ENCODE results near the gene ZIC2.

Gene ZIC2

GRCh38 chr13:99966064-99966805, 15.3 kb upstream of the ZIC2 start:
- no peak for TF ChIP-seq CTCF (IDR thresholded peaks at IDR 0.05; ENCODE audit: low read depth, low read length, missing control alignments)
- DNase-seq (ENCODE audit: extremely low read depth, low read depth): no peak
- no peak overlapping the region for H3K4me3 ChIP-seq (replicated peaks; ENCODE audit: low read depth, low read length)

DNA sequence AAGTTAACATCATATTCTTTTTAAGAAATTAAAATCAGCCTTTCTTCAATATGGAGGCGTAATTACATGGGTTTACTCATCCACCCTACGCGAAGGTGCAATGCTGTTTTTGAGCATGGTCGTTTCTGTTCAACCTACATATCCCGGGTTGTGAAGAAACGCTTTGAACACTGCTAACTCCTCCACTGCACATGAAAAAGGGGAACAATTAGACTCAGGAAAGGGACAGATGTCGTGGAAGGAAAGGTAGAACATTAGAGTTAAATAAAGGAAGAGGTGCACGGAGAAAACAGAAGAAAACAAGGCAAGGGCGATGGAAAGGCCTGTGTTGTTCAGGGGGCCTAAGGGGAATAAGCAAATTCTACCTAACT, 14.1 kb upstream of the ZIC2 start:
- TF ChIP-seq CTCF (IDR thresholded peaks at IDR 0.05; ENCODE audit: low read depth, low read length, missing control alignments): no peak
- H3K4me3 ChIP-seq (replicated peaks; ENCODE audit: low read depth, low read length): no peak overlapping the region

GRCh38 chr13:99967869-99968520, 13.6 kb upstream of the ZIC2 start:
- DNase-seq (ENCODE audit: extremely low read depth, low read depth): no peak
- no peak overlapping the region for H3K4me3 ChIP-seq (replicated peaks; ENCODE audit: low read depth, low read length)
- no peak for TF ChIP-seq CTCF (IDR thresholded peaks at IDR 0.05; ENCODE audit: low read depth, low read length, missing control alignments)

More for the DNA sequence above, 14.1 kb upstream of the ZIC2 start:
- DNase-seq (ENCODE audit: extremely low read depth, low read depth): no peak

GRCh38 chr13:99968521-99969452, 12.8 kb upstream of the ZIC2 start:
- H3K4me3 ChIP-seq (replicated peaks; ENCODE audit: low read depth, low read length): 0 out of 2 replicates have a peak overlapping the region, but pooled peaks have one; percentile 4
- DNase-seq (ENCODE audit: extremely low read depth, low read depth): no peak
- no peak for TF ChIP-seq CTCF (IDR thresholded peaks at IDR 0.05; ENCODE audit: low read depth, low read length, missing control alignments)

DNA sequence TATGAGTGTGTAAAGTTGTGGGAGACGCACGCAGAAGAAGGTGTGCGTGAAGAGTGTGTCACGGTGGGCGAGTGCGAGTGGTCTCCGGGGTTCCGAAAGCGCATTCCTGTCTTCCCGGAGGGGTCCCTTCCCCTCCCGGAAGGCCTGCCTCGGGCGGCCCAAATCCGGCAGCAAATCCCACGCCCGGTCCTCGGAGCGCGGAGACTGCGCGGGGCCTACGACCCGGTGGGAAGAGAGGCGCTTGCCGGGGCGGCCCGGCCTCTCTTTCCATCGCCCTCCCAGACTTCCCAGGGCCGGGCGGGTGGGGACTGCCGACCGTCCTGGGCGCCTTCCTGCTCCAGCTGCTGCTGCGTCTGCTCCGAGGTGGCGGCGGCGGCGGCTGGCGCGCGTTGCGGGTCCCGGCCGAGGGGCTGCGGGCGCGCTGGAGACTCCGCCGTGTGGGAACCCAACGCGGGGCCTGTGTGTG, 12.1 kb upstream of the ZIC2 start:
- no peak overlapping the region for H3K4me3 ChIP-seq (replicated peaks; ENCODE audit: low read depth, low read length)
- no peak for DNase-seq (ENCODE audit: extremely low read depth, low read depth)
- TF ChIP-seq CTCF (IDR thresholded peaks at IDR 0.05; ENCODE audit: low read depth, low read length, missing control alignments): no peak

DNA sequence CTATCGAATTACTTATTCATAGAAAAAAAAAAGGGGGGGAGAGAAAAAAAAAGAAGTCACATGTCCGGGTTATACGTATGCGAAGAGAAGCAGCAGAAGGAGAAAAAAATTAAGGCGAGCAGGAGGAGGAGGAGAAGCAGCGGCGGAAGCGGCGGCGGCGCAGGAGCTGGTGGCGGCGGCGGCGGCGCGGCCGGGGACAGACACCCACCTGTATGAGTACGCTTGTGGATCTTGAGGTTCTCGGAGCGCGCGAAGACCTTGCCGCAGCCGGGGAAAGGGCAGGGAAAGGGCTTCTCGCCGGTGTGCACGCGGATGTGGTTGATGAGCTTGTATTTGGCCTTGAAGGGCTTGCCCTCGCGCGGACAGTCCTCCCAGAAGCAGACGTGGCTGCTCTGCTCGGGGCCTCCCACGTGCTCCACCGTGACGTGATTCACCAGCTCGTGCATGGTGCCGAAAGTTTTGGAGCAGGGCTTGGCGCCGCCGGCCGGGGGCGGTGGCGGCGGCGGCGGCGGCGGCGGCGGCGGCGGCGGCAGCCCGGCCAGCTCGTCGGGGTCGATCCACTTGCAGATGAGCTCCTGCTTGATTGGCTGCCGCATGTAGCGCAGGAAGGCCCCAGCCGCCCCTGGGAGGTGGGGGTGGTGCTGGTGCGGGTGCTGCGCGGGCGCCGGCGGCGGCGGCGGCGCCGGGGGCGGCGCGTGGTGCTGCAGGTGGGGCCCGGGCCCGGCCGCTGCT, 11.5 kb upstream of the ZIC2 start:
- H3K4me3 ChIP-seq (replicated peaks; ENCODE audit: low read depth, low read length): 0 out of 2 replicates have a peak overlapping the region, but pooled peaks have one; percentile 12
- TF ChIP-seq CTCF (IDR thresholded peaks at IDR 0.05; ENCODE audit: low read depth, low read length, missing control alignments): no peak
- no peak for DNase-seq (ENCODE audit: extremely low read depth, low read depth)
